Immature natural killer cell (primary cell): ENCODE data around the gene SMS. TPM values are rescaled to one million over a fixed set of nuclear protein-coding genes. Genes with fewer than 3 reads are reported as not detected.

Experiments used
- DNase-seq, 3 donors: peaks; one replicate each; pipeline ENCODE4 v3.0.0; 2022; ENCODE audit warnings: mixed read lengths in 1 of 3
- H3K27ac Mint-ChIP-seq, 6 donors: one replicate each; pipeline ENCODE4 v1.8.0; 2020; ENCODE audit warnings: mixed read lengths in 6 of 6, mild to moderate bottlenecking in 5 of 6, inconsistent platforms in 4 of 6, moderate library complexity in 3 of 6
- H3K27me3 Mint-ChIP-seq, 3 donors: one replicate each; pipeline ENCODE4 v1.8.0; 2020 to 2021; ENCODE audit warnings: low read depth in 3 of 3, mild to moderate bottlenecking in 3 of 3, mixed read lengths in 3 of 3, moderate library complexity in 3 of 3, inconsistent platforms in 1 of 3
- H3K36me3 Mint-ChIP-seq, 3 donors: one replicate each; pipeline ENCODE4 v1.8.0; 2020; ENCODE audit warnings: mixed read lengths in 3 of 3, inconsistent platforms in 2 of 3, mild to moderate bottlenecking in 2 of 3
- H3K4me1 Mint-ChIP-seq, 2 donors: one replicate each; pipeline ENCODE4 v1.8.0; 2020; ENCODE audit warnings: inconsistent platforms in 2 of 2, mild to moderate bottlenecking in 2 of 2, mixed read lengths in 2 of 2, moderate library complexity in 1 of 2
- H3K4me3 Mint-ChIP-seq, 5 donors: one replicate each; pipeline ENCODE4 v1.8.0; 2020; ENCODE audit warnings: mild to moderate bottlenecking in 5 of 5, mixed read lengths in 5 of 5, inconsistent platforms in 3 of 5, moderate library complexity in 3 of 5
- H3K9me3 Mint-ChIP-seq, 6 donors: one replicate each; pipeline ENCODE4 v1.8.0; 2020; ENCODE audit warnings: mild to moderate bottlenecking in 6 of 6, mixed read lengths in 6 of 6, inconsistent platforms in 4 of 6, moderate library complexity in 3 of 6
- polyA plus RNA-seq, 3 donors: library from polyadenylated mRNA; unstranded; fragments of 300-500 nt; fragmentation: Illumina TruSeq; gene quantifications; one replicate each; pipeline ENCODE4 v1.2.3, GENCODE V29; 2021

The SMS gene
- polyA plus RNA-seq, 3 donors from 2014 or later: 42.6 to 84.1 (median 55.7) TPM

DNA sequence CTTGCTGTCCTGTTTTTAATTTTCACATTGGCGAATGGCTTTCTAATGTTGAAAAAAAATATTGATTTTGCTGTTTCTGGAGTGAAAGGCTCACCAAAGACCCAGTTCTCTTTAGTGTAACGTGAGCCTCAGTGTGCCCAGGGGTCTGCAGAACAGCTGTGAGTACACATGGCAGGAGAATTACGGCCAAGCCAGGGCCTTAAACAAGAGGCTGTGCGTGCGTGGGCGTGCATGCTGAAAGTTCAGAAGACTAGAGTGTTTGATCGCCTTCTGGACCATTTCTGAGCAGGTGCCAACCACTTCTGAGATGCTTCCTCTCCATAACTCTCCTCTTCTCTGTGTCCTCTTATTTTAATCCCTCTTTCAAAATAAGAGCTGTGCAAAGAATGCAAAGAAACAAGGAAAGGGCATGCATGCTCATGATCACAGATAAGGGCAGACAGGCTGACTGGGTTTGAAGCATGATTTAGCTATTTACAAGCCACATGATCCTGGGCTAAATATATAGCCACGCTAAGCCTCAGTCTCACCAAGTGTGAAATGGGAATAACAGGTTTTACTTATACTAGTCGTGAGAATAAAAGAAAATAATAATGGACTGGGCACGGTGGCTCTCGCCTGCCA lies 101.5 kb downstream of the SMS start:
- Mint-ChIP-seq H3K27me3 (peaks cover 0 to 4% (median 2%) of the 10 kb centered on the region in 3 donors), H3K9me3 (no peaks in the 10 kb centered on the region), H3K27ac (no peak overlapping the region), H3K36me3 (no peaks in the 10 kb centered on the region), H3K4me3 (no peak overlapping the region), H3K4me1 (no peaks in the 10 kb centered on the region)
- DNase-seq: no peak

DNA sequence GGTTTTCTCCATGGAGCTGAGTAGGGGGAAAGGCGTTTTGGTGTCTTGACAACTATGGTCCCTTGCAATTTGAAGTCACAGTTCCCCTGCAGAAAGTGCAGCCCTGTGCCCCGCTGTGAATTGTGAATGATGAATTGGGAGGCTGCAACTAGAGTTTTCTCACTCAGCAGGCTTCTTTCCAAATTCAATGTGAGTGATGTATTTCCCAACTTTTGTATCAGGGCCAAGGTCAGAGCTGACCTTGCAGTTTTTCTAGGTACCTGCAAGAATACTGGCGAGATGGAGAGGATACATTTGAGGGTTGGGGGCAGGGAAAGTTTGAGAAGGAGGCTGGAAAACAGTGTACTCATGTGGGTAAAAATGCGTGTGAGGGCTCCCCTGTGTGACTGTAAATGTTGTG lies 103.4 kb downstream of the SMS start:
- no peak for DNase-seq
- Mint-ChIP-seq H3K4me3 (no peak overlapping the region), H3K4me1 (no peaks in the 10 kb centered on the region), H3K27me3 (peaks cover 0 to 4% (median 2%) of the 10 kb centered on the region in 3 donors), H3K36me3 (no peaks in the 10 kb centered on the region), H3K9me3 (no peaks in the 10 kb centered on the region), H3K27ac (no peak overlapping the region)

Other genes with a start within 250 kb of the SMS start
- not detected for gene SMPX, start 182.6 kb upstream of the SMS start, polyA plus RNA-seq
- 1 to 10 TPM; 4.4 to 6.9 (median 5.1) TPM for gene MBTPS2, start 101.1 kb upstream of the SMS start, polyA plus RNA-seq
- gene YY2, start 84.7 kb upstream of the SMS start, polyA plus RNA-seq: under 1 TPM; 0.21 to 0.69 (median 0.48) TPM
- gene PHEX, start 91.6 kb downstream of the SMS start, polyA plus RNA-seq: not detected